ENCODE results near the gene FGFBP3. TPM values are rescaled to one million over a fixed set of nuclear protein-coding genes. Genes with fewer than 3 reads are reported as not detected.

Gene FGFBP3
- total RNA-seq, 1 donor from 2014 or later, result 0.12 TPM

- DNase-seq (ENCODE audit: low read depth), result no peak
- no peak for TF ChIP-seq CTCF (conservative IDR thresholded peaks at IDR 0.05; ENCODE audit: low read depth, low read length)
- H3K4me3 ChIP-seq (ENCODE audit: low read depth, low read length), result no peak overlapping the region
Observed at GRCh38 chr10:91880310-91880709, 29.0 kb downstream of the FGFBP3 start.

GRCh38 chr10:91879515-91880170 is 29.6 kb downstream of the FGFBP3 start:
- no peak for DNase-seq (ENCODE audit: low read depth)
- no peak overlapping the region for H3K4me3 ChIP-seq (ENCODE audit: low read depth, low read length)
- TF ChIP-seq CTCF (conservative IDR thresholded peaks at IDR 0.05; ENCODE audit: low read depth, low read length), result no peak

GRCh38 chr10:91875779-91876178 is 33.5 kb downstream of the FGFBP3 start:
- H3K4me3 ChIP-seq (ENCODE audit: low read depth, low read length), result no peak overlapping the region
- DNase-seq (ENCODE audit: low read depth), result no peak
- TF ChIP-seq CTCF (conservative IDR thresholded peaks at IDR 0.05; ENCODE audit: low read depth, low read length), result no peak

- no peak for DNase-seq (ENCODE audit: low read depth)
- no peak overlapping the region for H3K4me3 ChIP-seq (ENCODE audit: low read depth, low read length)
- TF ChIP-seq CTCF (conservative IDR thresholded peaks at IDR 0.05; ENCODE audit: low read depth, low read length), result no peak
Observed at GRCh38 chr10:91875156-91875555, 34.1 kb downstream of the FGFBP3 start.

- no peak for DNase-seq (ENCODE audit: low read depth)
- H3K4me3 ChIP-seq (ENCODE audit: low read depth, low read length), result no peak overlapping the region
- no peak for TF ChIP-seq CTCF (conservative IDR thresholded peaks at IDR 0.05; ENCODE audit: low read depth, low read length)
Observed at GRCh38 chr10:91865562-91866081, 43.7 kb downstream of the FGFBP3 start.

GRCh38 chr10:91864744-91865143 is 44.5 kb downstream of the FGFBP3 start:
- TF ChIP-seq CTCF (conservative IDR thresholded peaks at IDR 0.05; ENCODE audit: low read depth, low read length), result no peak
- DNase-seq (ENCODE audit: low read depth), result no peak
- no peak overlapping the region for H3K4me3 ChIP-seq (ENCODE audit: low read depth, low read length)

- TF ChIP-seq CTCF (conservative IDR thresholded peaks at IDR 0.05; ENCODE audit: low read depth, low read length), result no peak
- no peak for DNase-seq (ENCODE audit: low read depth)
- H3K4me3 ChIP-seq (ENCODE audit: low read depth, low read length), result no peak overlapping the region
Observed at GRCh38 chr10:91864099-91864498, 45.2 kb downstream of the FGFBP3 start.

Measured in epithelial cell of proximal tubule (primary cell).